Smooth muscle cell (in vitro differentiated cells): Measurements from ENCODE around the gene ITGA11. TPM values are rescaled to one million over a fixed set of nuclear protein-coding genes. Genes with fewer than 3 reads are reported as not detected.
"Not testable (repeated sequence)": the region's sequence is repeated elsewhere in the genome, so short reads cannot be mapped to it uniquely, and the experiment has no call there.

Experiments
- DNase-seq: peaks from one replicate; lab custom pipeline; 2025; ENCODE audit not compliant: unreplicated experiment; lab: John Stamatoyannopoulos, UW
- H2AFZ ChIP-seq: fragments of 200-600 bp; sonication (generic); 2 replicates; pipeline ENCODE4 v1.6.0; 2016; ENCODE audit warnings: antibody characterized with exemption, low read depth, mild to moderate bottlenecking
- H3F3A ChIP-seq: fragments of 200-600 bp; sonication (generic); 2 replicates; pipeline ENCODE4 v1.6.0; 2017; ENCODE audit warnings: antibody characterized with exemption, low read depth
- H3K27ac ChIP-seq: fragments of 200-600 bp; sonication (generic); 2 replicates; pipeline ENCODE4 v1.5.1; 2016; ENCODE audit warnings: low read depth, mild to moderate bottlenecking
- H3K27me3 ChIP-seq: fragments of 200-600 bp; sonication (generic); 2 replicates; pipeline ENCODE4 v1.6.1; 2016; ENCODE audit warnings: low read depth, mild to moderate bottlenecking
- H3K36me3 ChIP-seq: fragments of 200-600 bp; sonication (generic); 2 replicates; pipeline ENCODE4 v1.5.1; 2016; ENCODE audit warnings: low read depth
- H3K4me1 ChIP-seq: fragments of 200-600 bp; sonication (generic); 2 replicates; pipeline ENCODE4 v1.5.1; 2016; ENCODE audit warnings: low read depth
- H3K4me2 ChIP-seq: fragments of 200-600 bp; sonication (generic); 2 replicates; pipeline ENCODE4 v1.6.0; 2016; ENCODE audit warnings: mild to moderate bottlenecking
- H3K4me3 ChIP-seq: fragments of 200-600 bp; sonication (generic); 2 replicates; pipeline ENCODE4 v1.5.1; 2016; ENCODE audit warnings: mild to moderate bottlenecking
- H3K79me2 ChIP-seq: fragments of 200-600 bp; sonication (generic); 2 replicates; pipeline ENCODE4 v1.6.0; 2016; ENCODE audit warnings: low read depth, mild to moderate bottlenecking
- H3K9ac ChIP-seq: fragments of 200-600 bp; sonication (generic); 2 replicates; pipeline ENCODE4 v1.6.0; 2016; ENCODE audit warnings: low read depth
- H3K9me3 ChIP-seq: fragments of 200-600 bp; sonication (generic); replicated peaks from 2 replicates; pipeline ENCODE4 v1.5.1; 2016; ENCODE audit warnings: low read depth
- H4K20me1 ChIP-seq: fragments of 200-600 bp; sonication (generic); 2 replicates; pipeline ENCODE4 v1.6.0; 2016; ENCODE audit warnings: low read depth
- CTCF ChIP-seq: fragments of 200-600 bp; sonication (generic); IDR thresholded peaks from 2 replicates; pipeline ENCODE4 v1.5.1; 2017; ENCODE audit warnings: borderline replicate concordance, mild to moderate bottlenecking, antibody characterized with exemption; ENCODE audit not compliant: insufficient read depth, poor library complexity, severe bottlenecking
- WGBS: methylation state at CpG from one replicate; pipeline ENCODE4 v1.1.7; 2016; ENCODE audit warnings: low lambda C conversion rate; 5-methylcytosine and 5-hydroxymethylcytosine counted together
- polyA plus RNA-seq: library from polyadenylated mRNA; unstranded; fragments of >200 nt; fragmentation: Nextera tagmentation; extraction: Ambion mirVana; gene quantifications from 2 replicates; pipeline ENCODE4 v1.2.1, GENCODE V29; 2016
- total RNA-seq: library from RNA; depleted of rRNA; stranded (reverse); fragments of >200 nt; gene quantifications from 2 replicates; pipeline ENCODE4 v1.2.3, GENCODE V29; 2014

Gene ITGA11
- total and polyA plus RNA-seq, 2 experiments from 2014 or later, result 87.8 to 133 TPM

- no peaks in the 10 kb centered on the region for H3K36me3 ChIP-seq
- 37% methylated on average over 7 of the region's 7 CpGs for WGBS
- H3K9ac ChIP-seq, result peak overlapping the region; percentile 87
- peak overlapping the region; percentile 98 for H3K27ac ChIP-seq
- H3K9me3 ChIP-seq, result no peaks in the 10 kb centered on the region
- peaks cover 21% of the 10 kb centered on the region for H3F3A ChIP-seq
- H3K4me2 ChIP-seq, result peak overlapping the region; percentile 47
- TF ChIP-seq CTCF, result no peak
- no peak overlapping the region for H3K4me3 ChIP-seq
- peaks cover 23% of the 10 kb centered on the region for H4K20me1 ChIP-seq
- H2AFZ ChIP-seq, result no peak overlapping the region
- DNase-seq, result no peak
- H3K4me1 ChIP-seq, result peaks cover 18% of the 10 kb centered on the region
- peaks cover 53% of the 10 kb centered on the region for H3K79me2 ChIP-seq
- no peaks in the 10 kb centered on the region for H3K27me3 ChIP-seq
These were observed 7.1 kb downstream of the ITGA11 start for GRCh38 chr15:68424754-68425390.

- no peak overlapping the region for H3K4me3 ChIP-seq
- H3K4me1 ChIP-seq, result peaks cover 24% of the 10 kb centered on the region
- peaks cover 50% of the 10 kb centered on the region for H3K79me2 ChIP-seq
- no peaks in the 10 kb centered on the region for H3K36me3 ChIP-seq
- peak overlapping the region; percentile 98 for H3K27ac ChIP-seq
- H4K20me1 ChIP-seq, result peaks cover 26% of the 10 kb centered on the region
- no peak overlapping the region for H3K4me2 ChIP-seq
- no peak overlapping the region for H3K9ac ChIP-seq
- peaks cover 21% of the 10 kb centered on the region for H3F3A ChIP-seq
- 91% methylated on average over 10 of the region's 10 CpGs for WGBS
- no peak overlapping the region for H2AFZ ChIP-seq
- no peak for DNase-seq
- H3K9me3 ChIP-seq, result no peaks in the 10 kb centered on the region
- no peaks in the 10 kb centered on the region for H3K27me3 ChIP-seq
- no peak for TF ChIP-seq CTCF
These were observed 8.3 kb downstream of the ITGA11 start for GRCh38 chr15:68423359-68424296.

- not testable (repeated sequence) for H3K4me3 ChIP-seq, DNase-seq, H3K36me3 ChIP-seq, H3K9me3 ChIP-seq, H3K27me3 ChIP-seq, H2AFZ ChIP-seq, H3K4me2 ChIP-seq, H3K9ac ChIP-seq
- 75% methylated on average over 5 of the region's 5 CpGs for WGBS
- H4K20me1 ChIP-seq, result peaks cover 33% of the 10 kb centered on the region
- peaks cover 32% of the 10 kb centered on the region for H3K4me1 ChIP-seq
- H3K27ac ChIP-seq, result peak overlapping the region; percentile 98
- peaks cover 17% of the 10 kb centered on the region for H3F3A ChIP-seq
- H3K79me2 ChIP-seq, result peaks cover 43% of the 10 kb centered on the region
These were observed 9.4 kb downstream of the ITGA11 start for GRCh38 chr15:68422403-68423145.

DNA sequence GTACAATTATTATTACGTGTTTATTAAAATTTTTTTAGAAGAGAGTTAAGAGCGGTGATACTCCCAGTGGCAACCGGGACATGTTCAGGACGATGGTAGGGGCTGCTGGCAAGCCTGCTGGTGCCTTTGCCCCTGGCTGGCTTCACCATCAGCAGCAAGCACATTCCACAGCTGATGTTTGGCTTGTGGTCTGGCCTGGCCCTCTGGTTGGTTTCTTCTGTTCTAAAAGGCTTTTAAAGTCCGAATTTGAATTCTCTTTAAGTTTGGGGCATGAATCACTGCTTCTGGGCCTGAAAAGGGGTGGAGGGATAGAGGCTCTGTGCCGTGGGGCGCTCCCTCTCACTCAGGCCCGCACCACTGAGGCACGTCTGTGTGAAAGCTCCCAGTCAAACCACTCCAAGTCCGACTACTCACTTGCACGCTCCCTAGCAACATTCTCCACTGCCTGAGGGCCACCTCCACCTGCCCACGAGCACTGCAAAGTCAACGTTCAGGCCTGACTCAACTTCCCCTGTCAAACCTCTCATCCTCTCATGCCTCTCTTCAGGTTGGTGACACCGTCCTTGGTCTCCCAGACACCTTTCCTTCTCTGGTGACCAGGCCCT, 10.1 kb downstream of the ITGA11 start:
- H3K9ac ChIP-seq, result no peak overlapping the region
- H4K20me1 ChIP-seq, result peaks cover 40% of the 10 kb centered on the region
- peak overlapping the region; percentile 72 for H3K27ac ChIP-seq
- H2AFZ ChIP-seq, result no peak overlapping the region
- H3K79me2 ChIP-seq, result peaks cover 43% of the 10 kb centered on the region
- H3K4me3 ChIP-seq, result no peak overlapping the region
- peak overlapping the region; percentile 51 for H3K4me2 ChIP-seq
- WGBS, result 60% methylated on average over 14 of the region's 14 CpGs
- no peaks in the 10 kb centered on the region for H3K36me3 ChIP-seq
- TF ChIP-seq CTCF, result no peak
- DNase-seq, result no peak
- H3K4me1 ChIP-seq, result peaks cover 32% of the 10 kb centered on the region
- H3K27me3 ChIP-seq, result no peaks in the 10 kb centered on the region
- H3F3A ChIP-seq, result peaks cover 13% of the 10 kb centered on the region
- H3K9me3 ChIP-seq, result no peaks in the 10 kb centered on the region
